Thoracic aorta (tissue), 2 donors: ENCODE measurements around the gene GDF3. TPM values are rescaled to one million over a fixed set of nuclear protein-coding genes. Genes with fewer than 3 reads are reported as not detected.
A peak's percentile ranks its signal among the peaks of the same experiment; 100 is the strongest.

Source experiments
- ATAC-seq: fragments of 150-250 bp; one replicate; pipeline ENCODE4 v1.8.0; 2017; ENCODE audit warnings: low read depth; ENCODE audit not compliant: insufficient number of reproducible peaks, low FRiP score
- DNase-seq: peaks from one replicate; pipeline ENCODE4 v3.0.0-alpha.2; 2020; ENCODE audit warnings: low spot score
- H3K27ac ChIP-seq, 2 donors: fragments of 200-600 bp; sonication (generic); 1 replicate in 1 of 2; 2 replicates in 1 of 2; pipeline ENCODE4 v1.5.1; 2016; ENCODE audit warnings: mild to moderate bottlenecking in 2 of 2, moderate library complexity in 2 of 2
- H3K27me3 ChIP-seq: fragments of 200-600 bp; sonication (generic); replicated peaks from 2 replicates; pipeline ENCODE4 v1.6.0; 2016; ENCODE audit warnings: mild to moderate bottlenecking; ENCODE audit not compliant: insufficient read depth
- H3K36me3 ChIP-seq: fragments of 200-600 bp; sonication (generic); one replicate; pipeline ENCODE4 v1.5.1; 2016
- H3K4me1 ChIP-seq, 2 donors: fragments of 200-600 bp; sonication (generic); 1 replicate in 1 of 2; 2 replicates in 1 of 2; pipeline versions ENCODE4 v1.5.1 to v1.6.0; 2016; ENCODE audit warnings: low read depth in 2 of 2, mild to moderate bottlenecking in 1 of 2; ENCODE audit not compliant: control insufficient read depth in 1 of 2
- H3K4me3 ChIP-seq: fragments of 200-600 bp; sonication (generic); 2 replicates; pipeline ENCODE4 v1.5.1; 2016; ENCODE audit warnings: mild to moderate bottlenecking
- H3K9me3 ChIP-seq: fragments of 200-600 bp; sonication (generic); 2 replicates; pipeline ENCODE4 v1.5.1; 2016
- total RNA-seq, 2 donors: library from RNA; depleted of rRNA; stranded (reverse); fragments of >200 nt; gene quantifications; one replicate each; pipeline versions ENCODE4 v1.1.0 to v1.2.3, GENCODE V29; 2016
- TF ChIP-seq, protein P1 (sequence below): fragments of 200-600 bp; sonication (generic); IDR thresholded peaks from one replicate; pipeline ENCODE4 v1.5.1; 2019; ENCODE audit warnings: antibody characterized with exemption

GDF3 gene
- total RNA-seq, 2 donors from 2014 or later, result not detected

GRCh38 chr12:7705846-7706245, 10.3 kb upstream of the GDF3 start:
- no peaks in the 10 kb centered on the region for H3K4me1 ChIP-seq
- no peaks in the 10 kb centered on the region for H3K36me3 ChIP-seq
- H3K27ac ChIP-seq, result no peak overlapping the region
- no peaks in the 10 kb centered on the region for H3K9me3 ChIP-seq
- ATAC-seq (no peak), DNase-seq (no peak)
- no peak overlapping the region for H3K4me3 ChIP-seq
- no peaks in the 10 kb centered on the region for H3K27me3 ChIP-seq
- TF ChIP-seq, protein P1, sequence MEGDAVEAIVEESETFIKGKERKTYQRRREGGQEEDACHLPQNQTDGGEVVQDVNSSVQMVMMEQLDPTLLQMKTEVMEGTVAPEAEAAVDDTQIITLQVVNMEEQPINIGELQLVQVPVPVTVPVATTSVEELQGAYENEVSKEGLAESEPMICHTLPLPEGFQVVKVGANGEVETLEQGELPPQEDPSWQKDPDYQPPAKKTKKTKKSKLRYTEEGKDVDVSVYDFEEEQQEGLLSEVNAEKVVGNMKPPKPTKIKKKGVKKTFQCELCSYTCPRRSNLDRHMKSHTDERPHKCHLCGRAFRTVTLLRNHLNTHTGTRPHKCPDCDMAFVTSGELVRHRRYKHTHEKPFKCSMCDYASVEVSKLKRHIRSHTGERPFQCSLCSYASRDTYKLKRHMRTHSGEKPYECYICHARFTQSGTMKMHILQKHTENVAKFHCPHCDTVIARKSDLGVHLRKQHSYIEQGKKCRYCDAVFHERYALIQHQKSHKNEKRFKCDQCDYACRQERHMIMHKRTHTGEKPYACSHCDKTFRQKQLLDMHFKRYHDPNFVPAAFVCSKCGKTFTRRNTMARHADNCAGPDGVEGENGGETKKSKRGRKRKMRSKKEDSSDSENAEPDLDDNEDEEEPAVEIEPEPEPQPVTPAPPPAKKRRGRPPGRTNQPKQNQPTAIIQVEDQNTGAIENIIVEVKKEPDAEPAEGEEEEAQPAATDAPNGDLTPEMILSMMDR, result no peak

GRCh38 chr12:7695237-7695560, 376 bp downstream of the GDF3 start:
- Histone ChIP-seq H3K4me1 (peaks cover 4 to 6% of the 10 kb centered on the region in 2 donors), H3K36me3 (no peaks in the 10 kb centered on the region), H3K27ac (no peak overlapping the region), H3K4me3 (peak overlapping the region; percentile 53), H3K9me3 (no peaks in the 10 kb centered on the region), H3K27me3 (no peaks in the 10 kb centered on the region)
- ATAC-seq (no peak), DNase-seq (no peak)
- TF ChIP-seq, protein P1, result no peak

GRCh38 chr12:7694556-7695236, 879 bp downstream of the GDF3 start:
- DNase-seq, result no peak
- Histone ChIP-seq H3K4me3 (no peak overlapping the region), H3K36me3 (no peaks in the 10 kb centered on the region), H3K27ac (no peak overlapping the region), H3K9me3 (no peaks in the 10 kb centered on the region), H3K27me3 (no peaks in the 10 kb centered on the region), H3K4me1 (peaks cover 4 to 6% of the 10 kb centered on the region in 2 donors)
- TF ChIP-seq, protein P1, result no peak
- no peak for ATAC-seq

DNA sequence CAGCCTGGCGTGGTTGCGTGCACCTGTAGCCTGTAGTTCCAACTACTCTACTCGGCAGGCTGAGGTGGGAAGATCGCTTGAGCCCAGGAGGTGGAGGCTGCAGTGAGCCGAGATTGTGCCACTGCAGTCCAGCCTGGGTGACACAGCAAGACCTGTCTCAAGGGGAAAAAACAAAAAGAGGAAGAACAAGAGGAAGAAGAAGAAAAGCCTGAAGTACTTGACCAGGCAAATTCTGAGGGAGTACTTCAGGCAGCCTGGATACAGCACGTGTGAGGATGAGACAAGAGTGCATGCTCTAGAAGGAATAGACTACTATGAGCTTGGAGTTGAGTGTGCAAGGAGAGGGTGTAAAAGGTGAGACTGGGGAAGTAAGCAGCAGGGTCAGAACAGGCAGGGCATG, 1.8 kb downstream of the GDF3 start:
- TF ChIP-seq, protein P1, result no peak
- no peak overlapping the region for H3K4me3 ChIP-seq
- H3K9me3 ChIP-seq, result no peaks in the 10 kb centered on the region
- ATAC-seq, result no peak
- peaks cover 4 to 6% of the 10 kb centered on the region in 2 donors for H3K4me1 ChIP-seq
- DNase-seq, result no peak
- H3K36me3 ChIP-seq, result no peaks in the 10 kb centered on the region
- H3K27me3 ChIP-seq, result no peaks in the 10 kb centered on the region
- H3K27ac ChIP-seq, result no peak overlapping the region

DNA sequence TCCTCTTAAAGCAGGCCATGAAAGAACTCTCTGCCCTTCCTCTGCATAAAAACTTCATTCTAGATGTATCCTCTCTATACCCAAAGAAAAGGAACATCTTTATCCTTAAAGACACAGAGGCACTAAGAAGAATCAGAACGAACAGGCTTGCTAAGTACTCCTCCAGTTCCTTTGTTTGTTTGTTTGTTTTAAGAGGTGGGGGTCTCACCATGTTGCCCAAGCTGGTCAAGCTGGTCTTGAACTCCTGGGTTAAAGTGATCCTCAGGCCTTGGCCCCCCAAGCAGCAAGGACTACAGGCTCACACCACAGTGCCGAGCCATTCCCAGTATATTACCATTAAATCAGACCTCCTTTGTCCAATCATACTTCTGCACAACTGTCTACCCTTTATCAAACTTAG, 14.0 kb downstream of the GDF3 start:
- ATAC-seq (no peak), DNase-seq (no peak)
- Histone ChIP-seq H3K27me3 (no peaks in the 10 kb centered on the region), H3K27ac (no peak overlapping the region), H3K36me3 (no peaks in the 10 kb centered on the region), H3K9me3 (no peaks in the 10 kb centered on the region), H3K4me3 (no peak overlapping the region), H3K4me1 (no peaks in the 10 kb centered on the region)
- TF ChIP-seq, protein P1, result no peak
